HG02678 (cell line): ENCODE measurements around the gene NKTR.
"Not testable (repeated sequence)": the region's sequence is repeated elsewhere in the genome, so short reads cannot be mapped to it uniquely, and the experiment has no call there.

Source experiments
- ATAC-seq: cut with Tn5 transposase; IDR thresholded peaks from one replicate; pipeline ENCODE4 v1.9.1; 2021; ENCODE audit warnings: mild to moderate bottlenecking, moderate library complexity; ENCODE audit not compliant: unreplicated experiment

NKTR gene

DNA sequence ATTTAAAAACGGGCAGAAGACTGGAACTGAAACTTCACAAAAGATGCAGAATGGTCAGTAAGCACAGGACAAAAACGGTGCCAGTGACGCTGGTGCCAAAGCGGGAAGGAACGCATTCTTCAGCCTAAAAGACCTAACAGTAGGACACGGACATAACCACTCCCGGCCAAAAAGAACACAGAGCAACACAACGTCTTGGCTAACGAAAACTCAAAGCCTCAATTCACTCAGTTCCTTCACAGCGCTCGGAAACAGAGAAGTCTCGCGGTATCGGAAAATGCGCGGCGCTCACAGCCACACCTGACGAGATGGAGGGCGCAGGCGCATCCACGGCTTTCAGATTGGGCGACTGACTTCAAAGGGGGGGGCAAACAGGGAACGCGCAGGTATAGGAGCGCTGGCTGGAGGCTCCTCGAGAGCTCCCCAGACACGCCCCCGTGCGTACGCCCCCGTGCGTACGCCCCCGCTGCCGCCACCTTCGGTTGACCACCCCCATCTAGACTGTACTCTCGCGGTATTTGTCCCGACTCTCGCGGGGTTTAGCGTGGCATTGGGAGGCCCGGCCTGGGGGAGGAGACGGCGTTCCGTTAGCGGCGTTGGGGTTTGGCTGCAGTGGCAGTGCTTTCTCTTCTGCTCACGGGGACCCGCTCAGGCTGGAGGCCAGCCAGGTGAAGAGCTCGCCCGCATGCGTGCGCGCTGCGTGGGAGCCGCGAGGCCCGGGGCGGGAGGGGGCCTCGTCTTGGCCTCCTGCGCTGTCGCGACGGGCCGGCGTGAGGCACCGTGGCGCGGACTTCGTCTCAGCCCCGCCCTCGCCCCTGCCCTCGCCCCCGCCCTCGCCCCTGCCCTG lies at the start of gene NKTR:
Gene NKTR (plus strand): TSS at position 576 of the 847 bp plus-strand sequence. CDS start 321 bp downstream, outside the sequence.
- peak; percentile 85 for ATAC-seq

DNA sequence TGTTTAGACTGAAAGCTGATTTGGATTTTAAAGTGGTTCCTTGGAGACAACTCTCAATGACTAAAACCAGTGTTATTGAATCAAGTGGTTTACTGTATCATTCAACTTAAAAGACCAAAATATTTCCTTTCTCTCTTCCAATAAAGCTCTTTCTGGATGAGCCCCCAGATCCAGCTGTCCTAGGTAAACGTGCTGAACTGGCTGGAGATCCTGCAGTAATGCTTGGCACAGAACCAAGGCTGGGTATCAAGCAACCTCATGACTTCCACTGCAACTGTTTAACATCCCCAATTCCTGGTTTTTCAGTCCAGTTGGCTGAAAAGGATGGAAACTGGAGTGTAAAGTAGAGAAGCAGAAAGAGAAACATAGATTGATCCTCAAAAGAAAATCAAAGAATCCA lies 47.7 kb upstream of the NKTR start:
- ATAC-seq, result no peak

DNA sequence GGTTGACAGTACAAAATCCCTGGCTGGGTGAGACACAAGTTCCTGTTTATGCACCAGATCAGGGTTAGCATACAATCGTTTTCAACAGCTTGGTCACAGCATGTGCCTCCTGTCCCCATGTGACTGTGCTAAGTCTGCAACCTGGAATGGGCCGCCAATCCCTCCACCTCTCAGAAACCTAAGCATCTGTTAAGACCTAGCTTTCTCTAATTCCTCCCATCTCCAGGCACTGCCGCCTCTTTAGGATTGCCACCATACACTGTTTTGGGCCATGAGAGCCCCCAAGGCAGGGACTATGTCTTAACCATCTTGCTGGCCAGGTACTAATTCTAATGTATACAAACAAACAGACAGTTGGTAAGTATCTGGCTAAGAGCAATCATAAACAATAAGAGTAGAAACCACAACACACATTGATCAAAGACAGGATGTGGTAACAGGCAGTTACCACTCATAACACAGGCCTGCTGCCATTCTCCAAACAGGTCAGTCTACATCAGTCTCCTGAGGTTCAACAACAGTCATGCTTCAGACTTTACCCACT lies 44.3 kb upstream of the NKTR start:
- ATAC-seq, result peak; percentile 97

DNA sequence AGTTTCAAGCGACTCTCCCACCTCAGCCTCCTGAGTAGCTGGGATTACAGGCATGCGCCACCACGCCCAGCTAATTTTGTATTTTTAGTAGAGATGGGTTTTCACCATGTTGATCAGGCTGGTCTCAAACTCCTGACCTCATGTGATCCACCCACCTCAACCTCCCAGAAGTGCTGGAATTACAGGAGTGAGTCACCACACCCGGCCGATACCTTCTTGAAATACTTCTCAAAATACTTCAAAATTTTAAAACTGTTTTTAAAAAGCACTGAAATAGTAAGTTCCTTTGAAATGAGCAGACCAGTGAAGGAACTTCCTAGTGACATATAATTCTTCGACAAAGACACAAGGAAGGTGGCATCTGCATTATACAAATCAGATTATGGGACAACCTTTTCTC lies 43.7 kb upstream of the NKTR start:
- not testable (repeated sequence) for ATAC-seq

DNA sequence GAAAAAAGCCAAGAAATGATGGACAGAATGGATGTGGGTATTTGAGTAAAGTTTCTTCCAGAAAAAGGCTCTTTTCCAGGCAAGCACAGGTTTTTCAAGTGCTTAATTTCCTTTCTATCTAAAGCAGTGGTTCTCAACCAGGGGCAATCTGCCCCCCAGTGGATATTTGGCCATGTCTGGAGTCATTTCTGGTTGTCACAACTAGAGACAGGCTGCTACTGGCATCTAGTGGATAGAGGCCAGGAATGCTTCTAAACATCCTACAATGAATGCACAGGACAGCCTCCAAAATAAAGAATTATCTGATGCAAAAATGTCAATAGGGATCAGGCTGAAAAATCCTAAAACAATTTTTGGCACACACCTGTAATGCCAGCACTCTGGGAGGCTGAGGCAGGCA lies 42.6 kb upstream of the NKTR start:
- no peak for ATAC-seq

DNA sequence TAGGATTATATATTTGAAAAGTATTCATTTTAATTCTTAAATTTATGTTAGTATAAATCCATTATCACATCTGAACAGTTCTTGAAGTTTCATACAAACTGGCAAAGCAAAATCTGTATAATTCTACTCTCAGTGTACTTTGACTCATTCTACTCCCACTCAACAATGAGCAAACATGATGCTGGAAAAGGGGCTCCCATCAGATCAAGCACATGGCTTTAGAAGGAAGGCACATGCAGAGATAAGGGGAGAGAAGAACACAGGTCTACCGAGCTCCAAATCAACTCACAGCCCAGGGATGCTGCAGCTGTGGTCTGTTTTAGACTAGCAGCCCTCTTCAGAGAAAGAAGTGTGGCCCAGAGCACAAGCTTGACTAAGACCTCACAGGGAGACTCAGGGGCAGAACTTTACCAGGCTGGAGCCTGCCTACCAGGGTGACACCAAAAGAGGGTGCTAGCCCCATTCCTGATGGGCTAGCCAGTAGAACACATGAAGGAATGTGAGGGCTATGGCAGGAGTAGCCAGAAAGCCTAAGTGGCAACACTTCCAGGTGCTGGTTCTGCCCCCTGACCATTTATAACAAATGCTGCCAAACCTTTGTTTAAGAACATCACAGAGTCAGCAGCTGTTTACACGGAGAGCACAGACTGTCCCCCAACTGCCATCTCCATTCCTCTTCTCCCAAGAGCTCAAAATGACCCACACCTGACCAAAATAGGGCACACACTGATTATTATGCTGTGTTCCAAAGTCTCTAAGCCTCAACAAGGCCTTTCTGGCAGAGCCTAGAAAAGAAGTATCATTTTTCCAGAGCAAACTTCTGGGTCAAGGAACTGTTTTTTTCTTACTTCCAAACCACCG lies 38.2 kb upstream of the NKTR start:
- no peak for ATAC-seq

DNA sequence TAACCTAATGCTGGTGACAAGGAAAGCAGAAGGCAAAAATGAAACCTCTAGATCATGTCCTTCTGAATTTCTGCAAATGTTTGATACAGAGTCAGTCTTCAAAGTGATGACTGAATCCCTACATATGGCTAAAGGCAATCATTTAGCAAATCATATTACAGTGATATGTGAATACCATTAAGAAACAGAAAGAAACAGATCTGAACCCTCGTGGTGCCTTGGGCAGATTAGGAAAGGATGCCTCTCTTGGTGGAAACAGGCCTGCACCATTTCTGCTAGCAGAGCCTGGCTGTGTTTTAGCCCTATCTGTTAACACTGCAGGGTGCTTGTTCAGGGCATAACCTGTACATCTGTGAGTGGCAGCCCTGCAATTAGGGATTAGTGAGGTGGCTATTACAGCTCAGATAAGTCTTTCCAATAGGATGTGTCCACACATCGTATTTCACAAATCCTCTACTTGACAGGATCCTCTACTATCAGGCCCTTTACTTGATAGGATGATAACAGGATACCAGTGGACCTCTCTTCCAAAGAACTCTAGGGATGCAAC lies 30.8 kb upstream of the NKTR start:
- ATAC-seq, result no peak

DNA sequence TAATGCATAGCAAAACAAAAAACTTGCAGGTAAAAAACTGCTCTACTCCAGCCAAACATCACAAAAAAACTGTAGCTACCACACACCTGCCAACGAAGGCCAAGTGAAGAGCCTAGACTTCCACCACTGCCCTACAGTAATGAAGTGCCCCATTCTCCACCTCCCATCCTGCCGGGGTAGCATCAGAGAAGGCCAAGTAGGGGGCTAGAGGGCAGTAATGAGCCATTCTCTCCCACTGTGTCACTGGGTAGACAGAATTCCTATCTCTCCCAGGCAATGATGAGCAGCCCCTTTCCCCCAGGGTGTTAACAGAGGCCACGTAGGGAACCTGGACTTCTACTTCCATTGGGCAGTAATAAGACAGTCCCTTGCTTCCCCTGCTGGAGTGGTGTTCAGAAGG lies 28.2 kb upstream of the NKTR start:
- ATAC-seq, result peak; percentile 42

DNA sequence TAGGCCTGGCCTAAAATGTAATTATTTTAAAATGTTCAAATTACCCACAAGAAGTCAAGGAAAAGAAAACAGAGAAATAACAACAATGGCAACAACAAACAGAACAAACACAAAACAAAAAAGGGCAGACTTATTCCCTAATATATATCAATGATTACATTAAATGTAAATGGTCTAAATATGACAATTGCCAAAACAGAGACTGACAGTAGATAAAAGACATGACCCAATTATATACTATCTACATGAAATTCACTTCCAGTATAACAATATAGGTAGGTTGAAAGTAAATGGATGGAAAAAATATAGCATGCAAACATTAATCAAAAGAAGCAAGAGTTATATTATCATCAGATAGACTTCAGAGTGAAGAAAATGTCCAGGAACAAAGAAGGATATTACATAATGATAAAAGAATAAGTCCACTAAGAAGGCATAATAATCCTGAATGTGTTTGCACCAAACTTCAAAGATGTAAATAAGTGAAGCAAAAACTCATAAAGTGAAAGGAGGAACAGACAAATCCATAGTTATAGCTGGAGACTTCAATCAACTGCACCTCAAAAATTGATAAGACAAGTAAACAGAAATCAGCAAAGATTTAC lies 25.2 kb upstream of the NKTR start:
- no peak for ATAC-seq

DNA sequence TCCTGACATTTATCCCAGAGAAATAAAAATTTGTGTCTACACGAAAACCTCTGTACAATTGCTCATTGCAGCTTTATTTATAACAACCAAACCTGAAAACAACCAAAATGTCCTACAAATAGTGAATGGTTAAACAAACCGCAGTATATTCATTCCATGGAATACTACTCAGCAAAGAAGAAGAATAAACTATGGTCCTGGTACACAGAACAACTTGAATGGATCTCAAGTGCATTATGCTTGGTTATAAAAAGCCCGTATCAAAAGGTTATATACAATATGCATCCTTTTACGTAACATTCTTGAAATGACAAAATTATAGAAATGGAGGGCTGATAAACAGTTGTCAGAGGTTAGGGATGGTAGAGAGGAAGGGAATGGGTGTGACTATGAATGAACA lies 22.4 kb upstream of the NKTR start:
- ATAC-seq, result no peak

DNA sequence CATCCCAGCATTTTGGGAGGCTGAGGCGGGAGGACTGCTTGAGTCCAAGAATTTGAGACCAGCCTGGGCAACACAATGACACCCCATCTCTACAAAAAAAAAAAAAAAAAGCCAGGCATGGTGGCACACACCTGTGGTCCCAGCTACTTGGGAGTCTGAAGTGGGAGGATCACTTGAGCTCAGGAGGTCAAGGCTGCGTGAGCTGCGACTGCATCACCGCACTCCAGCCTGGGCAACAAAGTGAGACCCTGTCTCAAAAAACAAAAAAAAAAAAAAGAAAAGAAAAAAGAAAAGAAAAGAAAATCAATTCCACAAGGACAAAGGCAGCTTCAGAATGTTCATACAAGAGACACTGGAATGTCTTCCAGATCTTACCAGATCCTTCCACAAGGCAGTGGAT lies 21.1 kb upstream of the NKTR start:
- not testable (repeated sequence) for ATAC-seq

DNA sequence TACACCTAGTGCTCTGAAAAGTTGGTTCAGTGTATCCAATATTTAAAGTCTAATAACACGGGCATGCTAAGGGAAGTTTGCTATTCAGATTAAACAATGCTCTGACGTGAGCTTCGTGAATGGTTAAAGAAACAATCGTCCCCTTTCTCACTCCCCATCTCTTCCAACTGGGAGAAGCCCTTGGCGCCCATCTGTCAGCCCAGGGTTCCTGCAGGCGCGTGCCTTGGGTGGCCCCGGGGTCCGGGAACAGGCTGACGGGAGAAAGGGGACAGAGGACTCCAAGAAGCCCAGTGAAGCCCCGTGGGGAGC lies 19.1 kb upstream of the NKTR start:
- no peak for ATAC-seq

DNA sequence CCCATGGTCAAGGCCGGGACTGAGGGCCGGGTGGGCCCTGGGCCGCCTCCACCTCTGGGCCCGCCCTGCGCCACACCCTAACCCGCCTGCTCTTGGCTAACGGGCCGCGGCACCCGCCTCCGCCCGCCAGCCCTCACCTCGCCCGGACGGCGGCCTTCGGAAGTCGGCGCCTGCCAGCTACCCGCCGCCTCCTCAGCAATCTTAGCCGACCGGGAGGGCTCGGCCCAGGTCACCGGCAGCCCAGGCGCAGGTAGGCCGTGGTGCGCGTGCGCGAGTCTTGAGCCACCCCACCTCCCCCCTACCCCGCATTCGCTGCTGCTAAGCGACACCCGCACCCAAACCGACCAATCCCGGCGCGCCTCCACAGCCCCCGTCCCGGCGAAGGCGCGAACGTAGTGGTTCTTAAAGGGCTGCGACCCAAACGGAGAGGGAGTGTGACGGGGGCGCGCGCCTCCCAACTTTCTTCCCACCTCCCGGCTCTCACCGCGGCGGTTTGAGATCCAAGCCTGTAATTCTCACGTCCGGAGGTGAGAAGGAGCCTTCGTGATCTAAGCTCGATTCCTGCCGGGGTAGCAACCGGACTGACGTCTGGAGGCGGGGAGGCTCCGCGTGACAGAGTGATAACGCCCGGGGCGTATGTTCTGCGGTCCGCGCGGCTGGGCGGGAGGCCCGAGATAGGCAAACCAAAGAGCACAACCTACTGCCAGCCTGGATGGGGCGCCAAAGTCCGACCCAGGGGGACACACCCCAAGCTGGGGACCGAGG lies 18.6 kb upstream of the NKTR start, which contains the start of gene SEC22C:
Gene SEC22C (minus strand): TSS at position 259 of the 765 bp plus-strand sequence. CDS start 12,921 bp downstream, outside the sequence.
- peak; percentile 95 for ATAC-seq

DNA sequence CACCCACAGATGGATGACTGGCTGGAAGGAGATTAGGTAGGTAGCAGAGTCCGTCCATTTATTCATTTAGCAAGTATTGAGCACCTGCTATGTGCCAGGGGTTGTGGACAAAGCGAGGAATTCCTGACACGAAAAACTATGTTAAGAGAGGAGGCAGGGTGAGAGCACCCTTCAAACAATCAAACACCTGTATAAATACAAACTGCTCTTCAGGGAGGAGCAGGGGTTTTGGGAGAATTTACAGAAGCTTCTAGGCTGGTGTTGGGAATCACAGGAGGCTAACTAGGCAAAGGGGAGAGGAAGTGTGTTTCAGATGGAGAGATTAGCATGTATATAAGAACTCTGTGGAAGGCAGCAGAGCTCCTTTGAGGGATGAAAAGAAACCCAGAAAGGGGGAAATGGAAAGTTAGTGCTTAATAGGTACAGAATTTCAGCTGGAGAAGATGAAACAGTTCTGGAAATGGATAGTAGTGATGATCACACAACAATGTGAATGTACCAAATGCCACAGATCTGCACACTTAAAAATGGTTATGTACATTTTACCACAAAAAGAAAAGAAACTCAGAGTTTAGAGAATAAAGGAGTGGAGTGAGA lies 17.9 kb upstream of the NKTR start:
- no peak for ATAC-seq

DNA sequence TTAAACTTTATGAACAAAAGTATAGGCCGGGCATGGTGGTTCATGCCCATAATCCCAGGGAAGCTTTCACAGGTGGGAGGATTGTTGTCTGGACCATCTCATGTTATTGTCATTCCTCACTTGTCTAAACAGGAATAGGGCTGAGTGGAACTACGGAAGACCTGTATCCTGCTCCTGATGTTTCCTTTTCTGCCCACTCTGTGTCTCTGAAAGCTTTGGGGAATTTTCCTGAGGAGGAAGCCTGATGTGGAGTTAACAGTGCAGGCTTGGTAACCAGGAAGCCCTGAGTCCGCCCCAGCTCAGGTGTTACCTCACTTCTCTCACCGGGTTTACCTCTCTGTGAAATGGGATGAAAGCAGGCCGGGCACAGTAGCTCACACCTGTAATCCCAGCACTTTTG lies 11.9 kb upstream of the NKTR start:
- ATAC-seq, result no peak

DNA sequence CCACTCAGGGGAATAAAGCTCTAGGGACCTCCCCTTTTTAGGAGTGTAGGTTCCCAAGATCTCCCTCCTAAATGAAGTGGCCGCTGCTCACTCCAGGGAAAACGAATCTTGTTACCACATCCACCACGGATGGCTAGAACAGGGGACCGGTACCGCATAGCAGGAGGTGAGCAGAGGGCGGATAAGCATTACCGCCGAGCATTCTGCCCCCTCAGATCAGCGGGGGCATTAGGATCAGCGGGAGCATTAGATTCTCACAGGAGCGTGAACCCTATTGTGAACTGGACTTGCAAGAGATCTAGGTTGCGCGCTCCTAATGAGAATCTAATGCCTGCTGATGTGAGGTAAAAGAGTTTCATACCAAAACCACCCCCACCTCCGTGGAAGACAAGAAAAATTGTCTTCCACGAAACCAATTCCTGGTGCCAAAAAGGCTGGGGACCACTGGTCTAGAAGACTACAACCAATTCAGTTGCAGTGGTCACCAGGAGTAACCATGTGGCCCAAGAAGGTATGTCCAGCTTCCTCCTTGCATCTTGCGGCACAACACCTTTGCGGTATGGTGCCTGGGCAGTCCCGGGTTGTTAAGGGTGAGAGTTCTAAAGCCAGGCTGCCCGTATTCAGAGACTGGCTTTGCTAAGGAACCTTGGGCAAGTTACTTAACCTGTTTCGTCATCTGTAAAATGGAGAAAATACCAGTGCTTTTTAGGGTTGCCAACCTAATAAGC lies 10.9 kb upstream of the NKTR start:
- no peak for ATAC-seq

DNA sequence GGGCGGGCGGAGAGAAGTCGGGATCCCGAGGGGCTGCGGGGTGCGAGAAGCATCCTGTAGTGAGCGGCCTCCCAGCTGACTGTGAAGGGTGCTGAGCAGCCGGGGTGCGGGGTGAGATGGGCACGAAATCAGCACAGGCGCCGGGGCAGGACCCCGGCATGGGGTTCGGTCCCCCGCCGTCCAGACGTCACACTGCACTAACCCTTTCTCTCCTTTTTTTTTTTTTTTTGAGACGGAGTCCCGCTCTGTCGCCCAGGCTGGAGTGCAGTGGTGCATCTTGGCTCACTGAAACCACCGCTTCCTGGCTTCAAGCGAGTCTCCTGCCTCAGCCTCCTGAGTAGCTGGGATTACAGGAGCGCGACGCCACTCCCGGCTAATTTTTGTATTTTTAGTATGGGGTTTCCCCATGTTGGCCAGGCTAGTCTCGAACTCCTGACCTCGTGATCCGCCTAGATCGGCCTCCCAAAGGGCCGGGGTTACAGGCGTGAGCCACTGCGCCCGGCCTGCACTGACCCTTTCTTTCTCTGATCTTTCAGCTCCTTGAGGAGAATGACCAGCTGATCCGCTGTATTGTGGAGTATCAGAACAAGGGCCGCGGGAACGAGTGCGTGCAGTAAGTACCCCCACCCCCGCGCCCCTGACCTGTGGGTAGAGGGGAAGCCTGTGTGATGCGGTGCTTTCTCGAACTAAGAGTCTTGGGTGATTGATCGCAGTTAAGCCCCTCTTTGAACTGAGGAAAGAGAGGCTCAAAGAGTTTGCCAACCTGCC lies 9.3 kb upstream of the NKTR start:
- no peak for ATAC-seq

DNA sequence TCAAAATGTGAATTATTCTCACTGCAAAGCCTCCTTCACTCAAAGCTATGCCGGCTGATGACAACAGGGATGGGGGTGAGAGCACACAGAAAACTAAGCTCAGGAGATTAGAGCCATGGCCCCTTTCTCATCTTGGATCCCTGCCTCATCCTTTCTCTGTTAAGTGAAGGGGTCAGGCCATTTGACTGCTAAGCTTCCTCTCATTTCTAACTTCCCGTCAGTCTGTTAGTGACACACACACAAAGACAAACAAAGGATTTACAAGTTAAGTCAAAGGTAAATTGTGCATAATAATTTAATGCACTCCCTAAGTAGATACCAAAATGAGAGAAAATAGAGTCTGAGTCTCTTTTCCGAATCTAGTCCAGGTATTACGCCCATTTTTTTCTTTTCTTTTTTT lies 8.7 kb upstream of the NKTR start:
- no peak for ATAC-seq
